GM18511 (cell line): ENCODE data around the gene MRPL48.
"Not testable (repeated sequence)": the region's sequence is repeated elsewhere in the genome, so short reads cannot be mapped to it uniquely, and the experiment has no call there.

Experiments
- ATAC-seq: cut with Tn5 transposase; IDR thresholded peaks from one replicate; pipeline ENCODE4 v1.9.1; 2021; ENCODE audit warnings: mild to moderate bottlenecking, moderate library complexity; ENCODE audit not compliant: unreplicated experiment

Gene MRPL48

GRCh38 chr11:73779084-73779902 lies 8.4 kb upstream of the MRPL48 start:
- peak; percentile 99 for ATAC-seq

DNA sequence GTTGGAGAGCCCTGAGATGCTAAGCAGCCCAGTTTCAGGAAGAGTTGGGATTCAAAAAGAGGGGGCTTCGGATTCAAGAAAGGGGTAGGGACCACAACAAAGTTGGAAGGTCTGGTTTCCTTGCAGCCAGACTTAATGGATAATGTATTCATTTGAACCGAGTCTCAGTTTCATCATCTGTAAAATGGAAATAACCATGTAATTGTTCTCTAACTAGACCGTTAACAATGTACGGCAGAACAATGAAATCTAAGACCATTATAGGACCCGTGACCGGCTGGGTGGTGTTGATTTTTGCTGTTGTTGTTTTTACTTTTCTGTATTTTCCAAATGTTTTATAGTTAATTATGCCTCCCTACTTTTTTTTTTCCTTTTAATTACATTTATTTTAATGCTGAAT lies 6.4 kb upstream of the MRPL48 start:
- no peak for ATAC-seq

DNA sequence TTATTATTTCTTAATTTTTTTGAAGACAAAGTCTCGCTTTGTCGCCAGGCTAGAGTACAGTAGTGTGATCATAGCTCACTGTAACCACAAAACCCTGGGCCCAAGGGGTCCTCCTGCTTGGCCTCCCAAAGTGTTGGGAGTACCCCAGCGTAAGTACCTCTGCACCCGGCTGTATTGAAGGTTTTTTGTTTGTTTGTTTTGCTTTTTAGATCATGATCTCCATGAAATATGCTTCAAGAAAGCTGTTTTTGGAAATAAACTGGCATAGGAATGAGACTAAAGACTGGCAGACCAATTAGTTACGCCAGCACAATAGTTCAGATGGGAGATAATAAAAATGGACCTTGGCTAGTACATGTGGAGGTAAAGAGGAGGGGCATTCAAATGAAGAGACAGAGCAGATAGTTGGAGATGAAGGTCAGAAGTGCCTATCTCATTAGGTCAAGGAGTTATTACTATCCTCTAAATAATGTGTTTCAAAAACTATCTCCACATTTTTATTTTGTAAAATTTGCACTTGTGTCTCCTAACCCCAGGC lies 4.1 kb upstream of the MRPL48 start:
- no peak for ATAC-seq

DNA sequence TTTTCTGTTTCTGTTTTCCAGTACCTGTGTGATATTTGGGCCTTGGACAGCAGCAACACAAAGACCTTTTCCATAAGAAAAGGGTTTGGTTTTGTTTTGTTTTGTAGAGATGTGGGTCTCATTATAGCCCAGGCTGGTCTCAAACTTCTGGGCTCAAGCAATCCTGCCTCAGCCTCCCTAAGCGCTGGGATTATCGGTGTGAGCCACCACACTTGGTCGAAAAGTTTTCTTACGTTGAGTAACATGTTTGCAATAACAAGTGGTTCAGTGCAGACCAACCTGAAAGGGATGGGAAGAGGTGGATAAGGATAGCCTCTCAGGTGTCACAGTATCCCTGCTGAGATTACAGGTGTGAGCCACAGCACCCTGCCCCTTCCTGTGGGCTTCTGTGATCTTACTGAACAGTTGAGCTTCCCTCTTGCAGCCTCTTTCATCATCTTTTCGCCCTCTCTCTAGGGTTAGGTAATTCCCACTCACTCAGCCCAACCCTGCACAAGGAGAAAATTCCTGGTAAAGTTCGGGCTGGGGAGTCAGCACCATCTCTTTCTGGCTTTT lies 3.5 kb upstream of the MRPL48 start:
- no peak for ATAC-seq

DNA sequence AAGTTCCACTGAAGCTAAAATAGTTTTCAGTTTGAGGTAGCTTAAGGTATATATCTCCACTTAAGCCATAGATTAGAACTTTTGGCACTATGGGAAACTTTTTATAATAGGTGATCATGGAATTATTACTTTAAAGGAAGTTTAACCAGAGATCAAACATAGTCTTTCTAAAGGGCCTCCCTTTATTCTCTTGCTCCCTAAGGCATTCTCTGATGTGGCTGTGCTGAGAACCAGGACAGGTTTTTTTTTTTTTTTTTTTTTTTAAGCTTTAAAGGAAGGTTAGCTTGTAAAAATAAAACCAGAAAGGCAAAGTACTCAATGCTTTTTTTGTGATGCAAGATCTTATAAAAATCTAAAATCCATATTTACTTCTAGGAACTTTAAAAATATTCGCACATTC lies 2.9 kb upstream of the MRPL48 start:
- ATAC-seq = no peak

GRCh38 chr11:73785467-73785866 lies 2.2 kb upstream of the MRPL48 start:
- ATAC-seq = not testable (repeated sequence)

DNA sequence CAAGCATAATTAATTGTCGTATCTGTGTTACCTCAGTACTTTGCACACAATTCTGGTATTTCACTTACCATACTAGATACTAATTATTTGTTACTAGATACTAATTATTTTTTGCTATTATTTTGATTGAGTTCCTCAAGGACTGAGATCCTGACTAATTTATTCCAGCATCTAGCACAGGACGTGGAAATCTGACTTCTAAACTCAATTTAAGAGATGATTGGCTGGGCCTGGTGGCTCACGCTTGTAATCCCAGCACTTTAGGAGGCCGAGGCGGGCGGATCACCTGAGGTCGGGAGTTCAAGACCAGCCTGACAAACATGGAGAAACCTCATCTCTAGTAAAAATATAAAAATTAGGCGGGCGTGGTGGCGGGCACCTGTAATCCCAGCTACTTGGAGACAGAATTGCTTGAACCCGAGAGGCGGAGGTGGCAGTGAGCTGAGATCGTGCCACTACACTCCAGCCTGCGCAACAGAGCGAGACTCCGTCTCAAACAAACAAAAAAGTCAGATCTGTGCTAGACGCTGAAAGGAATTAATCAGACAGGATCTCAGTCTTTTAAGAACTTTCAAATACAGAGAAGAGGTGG lies 527 bp upstream of the MRPL48 start:
- no peak for ATAC-seq

GRCh38 chr11:73789279-73789670 lies 1.6 kb downstream of the MRPL48 start:
- no peak for ATAC-seq

GRCh38 chr11:73792584-73792983 lies 4.9 kb downstream of the MRPL48 start:
- ATAC-seq = no peak

DNA sequence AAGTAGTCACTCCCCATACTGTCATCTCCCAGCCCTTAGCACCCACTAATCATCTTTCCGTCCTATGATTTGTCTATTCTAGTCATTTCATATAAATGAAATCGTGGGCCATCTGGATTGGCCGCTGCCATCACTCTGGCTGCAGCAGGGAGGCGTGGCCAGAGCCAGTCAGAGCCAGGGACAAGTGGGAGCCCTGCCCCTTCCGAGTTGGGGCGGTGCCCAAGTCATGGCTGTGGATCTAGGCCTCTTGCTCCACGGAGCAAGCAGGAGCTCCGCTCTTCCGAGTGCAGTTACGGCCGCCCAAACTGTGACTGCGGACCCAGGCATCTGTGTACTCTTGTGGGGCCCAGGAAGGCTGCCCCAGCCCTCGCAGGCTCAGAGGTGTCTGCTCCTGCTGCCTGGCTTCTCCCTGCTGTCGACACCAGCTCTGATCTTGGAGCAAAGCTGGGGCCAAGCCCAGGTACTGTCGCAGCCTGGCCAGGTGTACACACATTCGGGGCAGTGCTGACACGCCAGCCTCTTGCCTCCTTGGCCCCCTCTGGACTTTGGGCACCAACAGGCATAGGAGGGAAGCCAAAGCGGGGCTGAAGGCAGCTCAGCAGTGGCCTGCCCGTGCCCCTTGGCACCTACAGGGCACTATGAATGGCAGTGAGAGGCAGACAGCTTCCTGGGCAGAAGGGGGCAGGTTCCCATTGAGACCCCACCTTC lies 8.4 kb downstream of the MRPL48 start:
- no peak for ATAC-seq

DNA sequence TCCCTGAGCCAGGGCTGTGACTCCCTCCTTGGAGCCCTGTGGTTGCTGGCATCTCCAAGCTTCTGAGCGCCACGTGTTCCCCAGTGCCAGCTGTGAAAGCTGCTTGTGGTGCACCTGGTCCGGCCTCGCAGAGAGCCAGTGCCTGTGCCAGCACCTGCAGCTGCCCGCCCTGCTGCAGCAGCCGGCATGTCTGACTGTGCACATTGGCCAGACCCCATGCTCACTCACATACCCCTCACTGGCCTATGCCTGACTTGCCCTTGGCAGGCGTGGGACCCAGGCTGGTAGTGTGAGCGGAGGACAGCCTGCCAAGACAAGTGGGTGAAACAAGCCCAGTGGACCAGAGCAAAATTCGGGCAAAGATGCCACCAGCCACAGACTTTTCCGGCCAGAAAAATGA lies 9.8 kb downstream of the MRPL48 start:
- ATAC-seq = no peak

- ATAC-seq = no peak
These were observed 12.7 kb downstream of the MRPL48 start for GRCh38 chr11:73800276-73800806.

DNA sequence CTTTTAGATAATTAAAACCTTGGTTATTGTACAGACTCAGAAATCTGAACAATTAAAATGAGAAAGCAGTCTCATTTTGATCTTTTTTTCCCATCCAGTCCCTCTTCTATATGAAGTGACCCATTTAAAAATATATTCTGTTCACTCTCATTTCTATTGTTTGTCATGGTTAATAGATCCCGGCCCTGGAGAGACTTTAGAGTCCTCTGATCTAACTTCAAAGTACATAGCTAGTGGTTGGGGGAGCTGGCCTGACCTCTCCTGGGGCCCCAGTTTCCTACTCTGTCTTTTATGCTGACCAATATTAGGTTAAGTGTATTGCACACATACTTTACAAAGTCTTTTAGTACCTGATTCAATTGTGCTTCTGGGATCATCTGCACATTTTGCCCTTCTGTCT lies 13.5 kb downstream of the MRPL48 start:
- no peak for ATAC-seq

- ATAC-seq = no peak
These were observed 17.0 kb downstream of the MRPL48 start for GRCh38 chr11:73804712-73805111.

DNA sequence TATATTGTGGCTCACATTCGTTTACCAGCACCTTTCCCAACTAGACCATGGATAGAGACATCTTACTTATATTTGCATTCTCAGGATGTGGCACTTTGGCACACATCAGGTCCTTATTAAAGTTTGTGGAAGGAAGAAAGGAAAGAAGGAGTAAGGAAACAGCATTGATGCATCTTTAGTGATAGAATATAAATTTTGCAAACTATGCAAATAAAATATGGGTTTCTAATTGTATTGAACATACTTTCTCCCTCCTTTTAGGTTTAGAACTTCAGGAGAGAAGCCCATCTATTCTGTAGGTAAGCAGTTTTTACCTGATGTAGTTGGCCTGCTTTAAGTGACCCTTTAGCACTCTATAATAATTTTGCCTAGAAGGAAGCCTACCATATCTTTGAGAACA lies 20.4 kb downstream of the MRPL48 start:
- ATAC-seq = no peak

DNA sequence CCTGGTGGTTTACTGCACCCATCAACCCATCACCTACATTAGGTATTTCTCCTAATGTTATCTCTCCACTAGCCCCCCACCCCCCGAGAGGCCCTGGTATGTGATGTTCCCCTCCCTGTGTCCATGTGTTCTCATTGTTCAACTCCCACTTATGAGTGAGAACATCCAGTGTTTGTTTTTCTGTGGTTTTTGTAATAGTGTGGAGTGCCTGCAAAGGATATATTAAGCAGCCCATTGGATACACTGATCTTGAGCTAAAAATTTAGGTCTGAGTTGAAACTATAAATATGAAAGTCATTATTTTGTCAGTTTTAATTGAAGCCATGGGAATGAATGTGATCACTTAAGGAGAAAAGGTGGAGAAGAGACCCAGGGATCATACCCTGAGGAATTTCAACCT lies 23.0 kb downstream of the MRPL48 start:
- no peak for ATAC-seq

- ATAC-seq = no peak
These were observed 24.6 kb downstream of the MRPL48 start for GRCh38 chr11:73812234-73812633.

DNA sequence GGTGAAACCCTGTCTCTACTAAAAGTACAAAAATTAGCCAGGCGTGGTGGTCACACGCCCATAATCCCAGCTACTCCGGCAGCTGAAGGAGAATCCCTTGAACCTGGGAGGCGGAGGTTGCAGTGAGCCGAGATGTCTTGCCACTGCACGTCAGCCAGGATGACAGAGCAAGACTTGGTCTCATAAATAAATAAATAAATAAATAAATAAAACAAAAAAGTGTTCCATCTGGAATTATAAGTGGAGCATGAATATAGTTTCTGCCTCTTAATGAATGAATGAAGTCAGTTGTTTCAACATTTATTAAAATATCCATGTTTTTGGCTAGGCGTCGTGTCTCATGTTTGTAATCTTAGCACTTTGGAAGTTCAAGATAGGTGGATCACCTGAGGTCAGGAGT lies 27.1 kb downstream of the MRPL48 start:
- no peak for ATAC-seq

DNA sequence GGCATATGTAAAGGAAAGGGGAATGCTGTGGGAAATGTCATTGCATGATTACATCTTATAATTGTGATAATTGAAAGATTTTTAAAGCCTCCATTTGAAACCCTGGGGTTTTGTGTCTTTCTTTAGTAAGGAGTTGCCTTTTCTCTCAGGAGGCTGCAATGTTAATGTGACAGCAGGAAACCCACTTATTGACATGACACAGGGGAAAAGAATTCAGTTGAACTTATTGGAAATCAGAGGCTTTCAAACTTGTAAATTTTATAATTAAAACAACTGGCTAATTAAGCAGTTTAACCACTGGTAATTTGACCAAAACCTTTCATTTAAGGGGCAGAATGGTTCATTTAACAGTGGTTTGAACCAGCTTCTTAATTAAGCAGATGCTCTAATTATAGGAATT lies 31.2 kb downstream of the MRPL48 start:
- no peak for ATAC-seq

DNA sequence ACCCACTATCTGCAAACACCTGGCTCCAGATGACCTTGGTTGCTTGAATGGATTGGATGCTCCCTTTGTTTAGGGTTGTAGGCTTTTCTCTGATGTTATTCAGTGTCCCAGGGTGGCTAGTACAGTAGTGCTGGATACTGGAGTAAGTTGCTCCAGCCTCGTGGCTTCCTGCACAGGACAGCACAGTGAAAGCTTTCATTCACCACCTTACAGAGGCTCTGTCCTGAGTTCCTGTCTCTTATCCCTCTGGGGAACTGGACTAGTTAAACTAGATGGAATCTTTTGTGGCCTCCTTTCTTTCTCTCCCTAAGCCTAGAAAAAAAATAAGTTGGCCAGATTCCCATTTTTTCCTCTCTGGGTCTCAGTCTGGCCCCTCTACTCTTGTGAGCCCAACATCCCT lies 42.6 kb downstream of the MRPL48 start:
- no peak for ATAC-seq

- ATAC-seq = no peak
These were observed 45.4 kb downstream of the MRPL48 start for GRCh38 chr11:73833067-73833466.
